ENCODE results near the gene DCLRE1A.

DCLRE1A gene

GRCh38 chr10:113854761-113855588, 1.1 kb upstream of the DCLRE1A start (continued):
- TF ChIP-seq REST (tag by site-specific recombination; IDR thresholded peaks at IDR 0.05) = 0 out of 2 replicates have a peak, but pooled peaks have one; percentile 10
- TF ChIP-seq BCL6B (tag by site-specific recombination; IDR thresholded peaks at IDR 0.05) = no peak
- no peak for TF ChIP-seq HOXC10 (CRISPR knock-in tag; IDR thresholded peaks at IDR 0.05)
- no peak for TF ChIP-seq KLF7 (tag by site-specific recombination; IDR thresholded peaks at IDR 0.05; ENCODE audit: borderline replicate concordance)
- no peak for TF ChIP-seq ZNF792 (tag by site-specific recombination; IDR thresholded peaks at IDR 0.05)
- peak; percentile 27; the same call in 1 of the 2 replicates for TF ChIP-seq PBX3 (CRISPR knock-in tag; IDR thresholded peaks at IDR 0.05)
- no peak for TF ChIP-seq ZNF169 (tag by site-specific recombination; IDR thresholded peaks at IDR 0.05)
- no peak for TF ChIP-seq ZNF426 (tag by site-specific recombination; IDR thresholded peaks at IDR 0.05)
- TF ChIP-seq IKZF3 (tag by site-specific recombination; IDR thresholded peaks at IDR 0.05) = 0 out of 2 replicates have a peak, but pooled peaks have one; percentile 39
- TF ChIP-seq GLI2 (tag by site-specific recombination; IDR thresholded peaks at IDR 0.05; ENCODE audit: borderline replicate concordance, low read depth) = no peak
- peak; percentile 83 for TF ChIP-seq ZBTB17 (tag by site-specific recombination; IDR thresholded peaks at IDR 0.05)
- no peak for TF ChIP-seq ZNF580 (tag by site-specific recombination; IDR thresholded peaks at IDR 0.05)
- TF ChIP-seq SETDB1 (IDR thresholded peaks at IDR 0.05; ENCODE audit: insufficient read length, low read length) = no peak
- peak; percentile 97 for TF ChIP-seq ZBTB8A (tag by site-specific recombination; IDR thresholded peaks at IDR 0.05)
- TF ChIP-seq ZNF501 (tag by site-specific recombination; IDR thresholded peaks at IDR 0.05) = no peak; the same call in 1 of the 2 replicates
- peak; percentile 39 for TF ChIP-seq ZNF660 (tag by site-specific recombination; IDR thresholded peaks at IDR 0.05)
- no peak for TF ChIP-seq ZNF114 (tag by site-specific recombination; IDR thresholded peaks at IDR 0.05)
- no peak for TF ChIP-seq ZNF558 (tag by site-specific recombination; IDR thresholded peaks at IDR 0.05)
- TF ChIP-seq ZNF76 (tag by site-specific recombination; IDR thresholded peaks at IDR 0.05; ENCODE audit: borderline replicate concordance, low read depth) = no peak
- TF ChIP-seq ZNF211 (tag by site-specific recombination; IDR thresholded peaks at IDR 0.05; ENCODE audit: low read depth) = no peak
- TF ChIP-seq ZNF473 (tag by site-specific recombination; IDR thresholded peaks at IDR 0.05) = no peak
- no peak for TF ChIP-seq ZNF148 (tag by site-specific recombination; IDR thresholded peaks at IDR 0.05; ENCODE audit: borderline replicate concordance)
- no peak for TF ChIP-seq ZNF785 (tag by site-specific recombination; IDR thresholded peaks at IDR 0.05)
- TF ChIP-seq ZBTB44 (tag by site-specific recombination; IDR thresholded peaks at IDR 0.05) = no peak
- no peak for TF ChIP-seq ZNF626 (tag by site-specific recombination; IDR thresholded peaks at IDR 0.05)
- TF ChIP-seq ZNF174 (tag by site-specific recombination; IDR thresholded peaks at IDR 0.05) = no peak
- no peak; the same call in 1 of the 2 replicates for TF ChIP-seq ZNF596 (tag by site-specific recombination; IDR thresholded peaks at IDR 0.05)
